ENCODE results near the gene THRAP3. TPM values are rescaled to one million over a fixed set of nuclear protein-coding genes. Genes with fewer than 3 reads are reported as not detected.
A peak's percentile ranks its signal among the peaks of the same experiment; 100 is the strongest.

The THRAP3 gene
- total and polyA plus RNA-seq, 9 of the 15 experiments (the other 6 are each of a cell fraction or from before 2014, with no cell fraction given), result 66.2 to 135 (median 113) TPM

DNA sequence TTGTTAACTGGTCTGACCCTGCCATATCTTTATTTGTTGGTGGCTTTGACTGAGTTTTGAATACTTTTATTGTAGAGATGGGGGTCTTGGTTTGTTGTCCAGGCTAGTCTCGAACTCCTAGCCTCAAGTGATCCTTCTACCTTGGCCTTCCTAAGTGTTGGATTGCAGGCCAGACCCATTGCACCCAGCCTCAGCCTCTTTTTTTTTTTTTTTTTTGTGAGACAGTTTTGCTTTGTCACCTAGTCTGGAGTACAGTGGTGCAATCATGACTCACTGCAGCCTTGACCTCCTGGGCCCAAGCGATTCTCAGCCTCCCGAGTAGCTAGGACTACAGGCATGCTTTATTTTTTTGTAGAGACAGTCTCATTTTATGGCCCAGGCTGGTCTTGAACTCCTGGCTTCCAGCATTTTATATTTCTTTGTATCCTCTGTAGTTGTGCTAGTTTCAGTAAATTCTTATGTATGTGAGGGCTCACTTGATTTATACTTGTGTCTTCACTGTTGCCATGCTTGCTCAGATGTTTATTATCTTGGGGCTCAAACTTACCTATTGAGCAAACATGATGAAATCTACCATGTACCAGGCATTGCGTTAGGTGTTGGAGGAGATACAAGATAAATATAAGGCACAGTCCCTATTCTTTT lies 24.1 kb downstream of the THRAP3 start (continued):
- TF ChIP-seq, protein P1, sequence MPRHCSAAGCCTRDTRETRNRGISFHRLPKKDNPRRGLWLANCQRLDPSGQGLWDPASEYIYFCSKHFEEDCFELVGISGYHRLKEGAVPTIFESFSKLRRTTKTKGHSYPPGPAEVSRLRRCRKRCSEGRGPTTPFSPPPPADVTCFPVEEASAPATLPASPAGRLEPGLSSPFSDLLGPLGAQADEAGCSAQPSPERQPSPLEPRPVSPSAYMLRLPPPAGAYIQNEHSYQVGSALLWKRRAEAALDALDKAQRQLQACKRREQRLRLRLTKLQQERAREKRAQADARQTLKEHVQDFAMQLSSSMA (CRISPR knock-in tag; IDR thresholded peaks at IDR 0.05), result no peak
- TF ChIP-seq BCOR (IDR thresholded peaks at IDR 0.05) (peak; percentile 96), CEBPB (tag; IDR thresholded peaks at IDR 0.05) (peak; percentile 98), NONO (IDR thresholded peaks at IDR 0.05; ENCODE audit: low read depth in 2 of 2, low read length in 1 of 2) (no peak), ARID2 (IDR thresholded peaks at IDR 0.05) (no peak), BRD9 (IDR thresholded peaks at IDR 0.05; ENCODE audit: low read depth, partially characterized antibody) (peak; percentile 28), XRCC3 (IDR thresholded peaks at IDR 0.05) (no peak), GABPA (tag; conservative IDR thresholded peaks at IDR 0.05; ENCODE audit: low read depth) (0 out of 2 replicates have a peak, but pooled peaks have one; percentile 28), WHSC1 (IDR thresholded peaks at IDR 0.05; ENCODE audit: low read length) (no peak), DACH1 (IDR thresholded peaks at IDR 0.05; ENCODE audit: partially characterized antibody) (no peak), ZNF347 (CRISPR knock-in tag; IDR thresholded peaks at IDR 0.05; ENCODE audit: low read depth) (no peak), MEIS2 (IDR thresholded peaks at IDR 0.05; ENCODE audit: partially characterized antibody) (peak; percentile 44), CEBPG (CRISPR knock-in tag; IDR thresholded peaks at IDR 0.05) (peak; percentile 96), CEBPG (tag; conservative IDR thresholded peaks at IDR 0.05 in 1 of 2, IDR thresholded peaks at IDR 0.05 in 1 of 2) (peak; percentile 94), BHLHE40 (IDR thresholded peaks at IDR 0.05; ENCODE audit: low read length) (no peak), ELF2 (CRISPR knock-in tag; IDR thresholded peaks at IDR 0.05) (no peak), ZNF24 (IDR thresholded peaks at IDR 0.05) (0 out of 2 replicates have a peak, but pooled peaks have one; percentile 46), JUND (IDR thresholded peaks at IDR 0.05; ENCODE audit: borderline replicate concordance, low read depth, low read length) (peak; percentile 99), JUND (tag; IDR thresholded peaks at IDR 0.05; ENCODE audit: borderline replicate concordance, low read depth, low read length) (peak; percentile 98), NFE2 (IDR thresholded peaks at IDR 0.05; ENCODE audit: low read depth) (peak; percentile 98), ZNF830 (CRISPR knock-in tag; IDR thresholded peaks at IDR 0.05) (no peak), TRIM28 (IDR thresholded peaks at IDR 0.05) (0 out of 2 replicates have a peak, but pooled peaks have one; percentile 37), SRSF3 (IDR thresholded peaks at IDR 0.05; ENCODE audit: insufficient read depth, low read length) (no peak), KDM5B (IDR thresholded peaks at IDR 0.05; ENCODE audit: insufficient replicate concordance, low read depth, low read length) (no peak), ZNF75A (CRISPR knock-in tag; IDR thresholded peaks at IDR 0.05) (no peak), TEAD4 (IDR thresholded peaks at IDR 0.05; ENCODE audit: low read length) (peak; percentile 65; the same call in 1 of the 2 replicates), TEAD4 (CRISPR knock-in tag; IDR thresholded peaks at IDR 0.05; ENCODE audit: borderline replicate concordance) (no peak)
- TF ChIP-seq, protein P2, sequence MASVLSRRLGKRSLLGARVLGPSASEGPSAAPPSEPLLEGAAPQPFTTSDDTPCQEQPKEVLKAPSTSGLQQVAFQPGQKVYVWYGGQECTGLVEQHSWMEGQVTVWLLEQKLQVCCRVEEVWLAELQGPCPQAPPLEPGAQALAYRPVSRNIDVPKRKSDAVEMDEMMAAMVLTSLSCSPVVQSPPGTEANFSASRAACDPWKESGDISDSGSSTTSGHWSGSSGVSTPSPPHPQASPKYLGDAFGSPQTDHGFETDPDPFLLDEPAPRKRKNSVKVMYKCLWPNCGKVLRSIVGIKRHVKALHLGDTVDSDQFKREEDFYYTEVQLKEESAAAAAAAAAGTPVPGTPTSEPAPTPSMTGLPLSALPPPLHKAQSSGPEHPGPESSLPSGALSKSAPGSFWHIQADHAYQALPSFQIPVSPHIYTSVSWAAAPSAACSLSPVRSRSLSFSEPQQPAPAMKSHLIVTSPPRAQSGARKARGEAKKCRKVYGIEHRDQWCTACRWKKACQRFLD (CRISPR knock-in tag; IDR thresholded peaks at IDR 0.05), result peak; percentile 58; the same call in 1 of the 2 replicates
- TF ChIP-seq, protein P3, sequence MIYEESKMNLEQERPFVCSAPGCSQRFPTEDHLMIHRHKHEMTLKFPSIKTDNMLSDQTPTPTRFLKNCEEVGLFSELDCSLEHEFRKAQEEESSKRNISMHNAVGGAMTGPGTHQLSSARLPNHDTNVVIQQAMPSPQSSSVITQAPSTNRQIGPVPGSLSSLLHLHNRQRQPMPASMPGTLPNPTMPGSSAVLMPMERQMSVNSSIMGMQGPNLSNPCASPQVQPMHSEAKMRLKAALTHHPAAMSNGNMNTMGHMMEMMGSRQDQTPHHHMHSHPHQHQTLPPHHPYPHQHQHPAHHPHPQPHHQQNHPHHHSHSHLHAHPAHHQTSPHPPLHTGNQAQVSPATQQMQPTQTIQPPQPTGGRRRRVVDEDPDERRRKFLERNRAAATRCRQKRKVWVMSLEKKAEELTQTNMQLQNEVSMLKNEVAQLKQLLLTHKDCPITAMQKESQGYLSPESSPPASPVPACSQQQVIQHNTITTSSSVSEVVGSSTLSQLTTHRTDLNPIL (CRISPR knock-in tag; IDR thresholded peaks at IDR 0.05), result no peak

All from K562 (cell line).